SKM-1 (cell line): ENCODE measurements around the gene ECI1.

Experiments
- DNase-seq: peaks from one replicate; lab custom pipeline; 2025; ENCODE audit not compliant: unreplicated experiment; lab: John Stamatoyannopoulos, UW

Gene ECI1, protein sequence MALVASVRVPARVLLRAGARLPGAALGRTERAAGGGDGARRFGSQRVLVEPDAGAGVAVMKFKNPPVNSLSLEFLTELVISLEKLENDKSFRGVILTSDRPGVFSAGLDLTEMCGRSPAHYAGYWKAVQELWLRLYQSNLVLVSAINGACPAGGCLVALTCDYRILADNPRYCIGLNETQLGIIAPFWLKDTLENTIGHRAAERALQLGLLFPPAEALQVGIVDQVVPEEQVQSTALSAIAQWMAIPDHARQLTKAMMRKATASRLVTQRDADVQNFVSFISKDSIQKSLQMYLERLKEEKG

DNA sequence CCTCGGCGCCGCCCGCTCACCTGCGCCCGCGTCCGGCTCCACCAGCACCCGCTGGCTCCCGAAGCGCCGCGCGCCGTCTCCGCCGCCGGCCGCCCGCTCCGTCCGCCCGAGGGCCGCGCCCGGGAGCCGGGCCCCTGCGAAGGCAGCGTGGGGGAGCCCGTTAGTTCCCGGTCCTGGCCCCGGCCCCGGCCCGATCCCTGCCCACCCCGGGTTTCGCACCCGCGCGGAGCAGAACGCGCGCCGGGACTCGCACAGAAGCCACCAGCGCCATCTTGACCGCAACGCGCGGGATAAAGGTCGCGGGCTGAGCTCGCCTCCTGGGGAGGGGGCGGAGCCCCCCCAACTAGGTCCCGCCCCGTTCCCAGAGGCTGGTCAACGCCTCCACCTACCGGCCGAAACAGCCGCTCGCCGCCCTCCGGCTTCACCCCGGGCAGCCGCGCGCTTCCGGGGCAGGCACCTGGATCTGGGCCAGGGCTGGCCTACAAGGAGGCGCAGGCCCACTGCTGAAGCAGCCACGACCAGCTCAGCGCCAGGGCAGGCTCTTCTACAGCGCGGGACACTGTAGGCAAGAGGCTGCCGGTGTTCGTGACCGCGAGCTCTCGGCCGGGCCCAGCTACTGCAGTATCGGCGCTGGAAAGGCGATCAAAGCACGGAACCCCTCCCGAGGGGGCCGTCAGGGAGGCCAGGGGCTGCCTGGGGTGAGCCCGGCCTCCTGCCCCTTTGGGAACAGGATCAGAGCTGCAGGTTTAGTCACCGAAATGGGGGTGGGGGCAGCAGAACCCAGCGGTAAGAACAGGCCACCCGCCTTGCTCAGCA lies at the start of gene ECI1:
Gene ECI1, minus strand, starts transcription at position 292 of the 816 bp plus-strand sequence. Its CDS starts 21 bp downstream, at position 271.
- peak; percentile 85 for DNase-seq

DNA sequence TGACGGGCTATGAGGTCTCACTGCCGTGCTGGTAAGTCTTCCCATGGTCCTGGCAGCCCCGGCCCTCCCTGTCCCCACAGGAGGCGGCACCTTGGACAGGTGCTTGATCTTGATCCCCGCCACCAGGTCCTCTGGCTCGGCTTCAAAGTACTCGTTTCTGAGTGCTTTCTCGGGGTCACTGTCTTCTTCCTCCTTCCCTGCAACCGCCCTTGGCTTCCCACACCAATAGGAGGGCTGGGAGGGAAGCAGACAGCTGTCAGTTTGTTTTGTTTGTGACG lies 48.5 kb upstream of the ECI1 start:
- DNase-seq = no peak

DNA sequence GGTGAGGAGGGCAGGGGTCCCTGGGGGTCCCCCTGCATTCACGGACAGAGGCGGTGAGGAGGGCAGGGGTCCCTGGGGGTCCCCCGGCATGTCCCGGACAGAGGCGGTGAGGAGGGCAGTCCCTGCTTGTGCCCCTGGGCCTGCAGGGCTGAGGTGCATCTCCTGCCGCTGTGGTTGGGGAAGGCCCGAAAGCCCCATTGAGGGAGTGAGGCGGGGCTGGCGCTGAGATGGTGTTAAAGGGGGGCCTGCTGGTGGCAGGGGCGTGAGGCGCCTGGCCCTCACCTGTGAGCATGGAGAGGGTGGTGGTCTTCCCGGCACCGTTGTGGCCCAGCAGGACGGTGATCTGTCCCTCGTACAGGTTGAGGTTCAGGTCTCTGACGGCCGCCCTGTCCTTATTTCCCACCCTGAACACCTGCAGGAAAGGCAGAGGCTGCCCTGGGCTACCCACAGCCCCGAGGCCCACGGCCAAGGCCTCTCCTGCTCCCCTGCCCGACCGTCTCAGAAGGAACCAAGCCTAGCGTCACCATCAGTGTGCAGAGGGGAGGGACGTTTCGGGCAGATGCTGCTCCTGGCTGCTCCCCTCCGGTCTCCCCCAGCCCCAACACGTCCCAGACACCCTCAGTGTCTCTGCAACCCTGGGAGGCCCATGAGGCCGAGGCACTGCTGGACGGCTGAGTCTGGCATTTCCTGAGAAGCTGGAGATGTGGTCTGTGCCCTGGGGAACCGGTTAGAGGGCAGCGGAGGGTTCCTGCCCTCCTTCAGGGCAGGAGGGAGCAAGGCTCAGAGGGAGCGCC lies 47.9 kb upstream of the ECI1 start:
- DNase-seq = no peak

DNA sequence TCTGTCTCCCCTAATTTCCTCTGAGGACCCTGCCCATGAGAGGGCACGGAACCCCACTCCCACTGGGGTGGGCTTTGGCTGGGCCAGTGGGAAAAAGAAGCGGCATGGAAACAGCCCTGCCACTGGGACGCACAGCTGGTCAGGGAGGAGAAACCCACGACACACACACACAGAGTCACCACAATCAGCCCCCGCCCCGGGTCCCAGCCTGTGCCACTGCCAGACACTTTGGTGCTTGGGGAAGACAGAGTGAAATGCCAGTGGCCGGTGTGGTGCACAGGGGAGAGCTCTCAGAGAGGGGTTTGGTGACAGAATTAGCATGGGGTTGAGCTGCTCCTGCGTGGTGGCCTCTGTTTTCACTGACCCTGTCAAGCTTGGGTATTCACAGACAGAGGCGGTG lies 47.2 kb upstream of the ECI1 start:
- DNase-seq = no peak

DNA sequence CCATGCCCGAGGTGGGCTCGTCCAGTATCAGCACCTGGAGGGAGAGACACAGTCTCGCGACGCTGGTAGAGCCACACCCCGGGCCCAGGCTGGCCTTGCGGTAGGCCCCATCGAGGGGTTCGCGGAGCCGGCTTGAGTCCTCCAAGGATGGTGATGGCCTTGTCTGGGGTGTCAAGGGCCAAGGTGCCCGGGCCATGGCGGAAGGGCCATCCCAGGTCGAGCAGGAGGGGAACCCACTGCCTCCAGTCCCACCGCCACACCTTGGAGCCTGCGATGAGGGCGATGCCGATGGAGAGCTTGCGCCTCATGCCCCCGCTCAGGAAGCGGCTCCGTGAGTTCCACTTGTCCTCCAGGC lies 46.1 kb upstream of the ECI1 start:
- DNase-seq = no peak

DNA sequence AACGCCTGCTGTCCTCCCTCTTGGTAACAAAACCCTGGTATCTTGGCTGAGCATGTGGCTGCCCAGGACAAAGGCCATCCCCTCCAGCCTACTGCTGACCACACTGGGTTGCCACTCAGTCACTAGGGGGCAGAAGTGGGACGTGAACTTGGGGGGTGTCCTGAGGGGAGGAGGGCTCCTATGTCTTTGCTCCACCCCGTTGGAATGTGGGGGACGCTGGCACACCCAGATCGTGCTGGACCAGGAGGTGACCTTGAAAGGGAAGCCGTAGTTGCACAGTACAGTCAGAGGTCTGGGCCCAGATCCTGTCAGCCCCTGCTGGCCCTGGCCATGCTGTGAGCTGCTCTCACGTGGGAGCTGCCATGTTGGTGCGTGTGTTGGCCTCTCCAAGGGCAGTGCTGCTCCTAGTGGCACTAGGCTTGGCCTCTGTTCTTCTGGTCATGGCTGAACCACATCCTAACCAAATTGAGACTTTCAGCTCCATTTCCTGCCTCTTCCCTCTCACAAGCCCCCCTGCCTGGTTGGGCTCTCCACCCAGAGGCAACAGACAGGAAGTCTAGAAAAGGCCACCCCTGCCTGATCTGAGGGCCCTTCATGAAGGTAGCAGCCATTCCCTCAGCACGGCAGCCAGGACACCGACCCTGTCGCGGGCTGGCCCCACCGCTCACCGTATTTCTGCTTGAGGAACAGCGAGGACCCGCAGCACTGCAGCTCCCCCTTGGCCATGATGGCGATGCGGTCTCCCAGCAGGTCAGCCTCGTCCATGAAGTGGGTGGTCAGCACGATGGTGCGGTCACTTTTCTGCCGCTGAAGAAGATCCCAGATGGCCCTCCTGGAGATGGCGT lies 45.5 kb upstream of the ECI1 start:
- DNase-seq = no peak

DNA sequence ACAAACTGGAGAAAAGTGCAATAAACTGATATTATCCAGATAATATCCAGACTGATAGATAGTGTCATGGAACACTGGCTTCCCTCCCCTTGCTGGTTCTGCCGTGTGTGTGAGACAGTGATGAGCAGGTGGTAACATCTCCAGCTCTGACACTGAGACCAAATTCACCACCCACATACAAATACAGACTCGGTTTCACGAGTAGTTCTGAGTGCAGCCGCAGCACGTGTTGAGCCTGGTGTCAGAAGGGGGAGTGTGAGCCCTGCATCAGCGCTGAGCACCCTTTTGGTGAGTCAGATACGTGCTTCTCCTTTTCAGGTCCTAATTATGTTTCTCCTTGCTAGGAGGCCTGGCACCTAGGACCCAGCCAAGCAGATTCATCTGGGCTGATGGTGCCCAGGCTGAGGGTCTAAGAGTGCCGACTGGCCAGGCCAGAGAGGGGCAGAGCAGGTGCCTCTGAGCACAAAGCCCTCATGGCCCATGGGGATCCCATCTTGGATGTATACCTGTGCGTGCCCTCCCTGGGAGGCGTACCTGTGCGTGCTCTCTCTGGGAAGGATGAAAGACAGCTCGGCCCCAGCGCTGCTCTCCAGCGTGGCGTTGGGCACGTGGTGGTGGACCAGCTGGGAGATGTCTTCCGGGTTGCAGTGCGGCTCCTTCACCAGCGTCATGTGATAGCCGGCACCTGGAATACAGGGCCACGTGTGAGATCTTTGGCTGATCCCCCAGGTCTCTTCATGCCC lies 43.8 kb upstream of the ECI1 start:
- no peak for DNase-seq

DNA sequence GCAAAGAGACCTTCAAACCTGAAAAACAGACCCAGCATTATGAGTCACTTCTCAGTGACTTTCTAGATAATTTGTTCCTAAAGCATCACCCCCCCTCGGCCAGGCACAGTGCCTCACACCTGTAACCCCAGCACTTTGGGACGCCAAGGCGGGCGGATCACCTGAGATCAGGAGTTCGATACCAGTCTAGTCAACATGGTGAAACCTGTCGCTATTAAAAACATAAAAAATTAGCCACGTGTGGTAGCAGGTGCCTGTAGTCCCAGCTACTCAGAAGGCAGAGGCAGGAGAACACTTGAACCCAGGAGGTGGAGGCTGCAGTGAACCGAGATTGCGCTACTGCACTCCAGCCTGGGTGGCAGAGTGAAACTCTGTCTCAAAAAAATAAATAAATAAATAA lies 40.8 kb upstream of the ECI1 start:
- no peak for DNase-seq

DNA sequence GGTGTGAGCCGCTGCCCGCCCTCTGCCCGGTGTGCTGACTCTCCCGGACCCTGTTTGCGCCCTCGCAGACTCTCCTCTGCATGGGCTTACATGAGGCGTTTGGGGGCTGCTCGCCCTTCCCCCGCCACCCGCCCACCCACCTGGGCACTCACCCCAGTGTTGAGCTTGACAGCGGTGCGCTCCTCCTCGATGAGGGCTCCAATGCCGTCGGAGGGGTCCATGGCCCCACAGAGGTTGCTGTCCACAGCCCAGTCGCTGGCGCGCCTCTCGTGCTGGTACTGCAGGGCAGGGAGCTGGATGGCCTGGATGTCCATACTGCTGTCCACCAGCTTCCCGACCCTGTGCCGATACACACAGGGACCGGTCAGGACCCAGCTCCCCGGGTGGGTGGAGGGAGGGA lies 37.9 kb upstream of the ECI1 start:
- DNase-seq = no peak

DNA sequence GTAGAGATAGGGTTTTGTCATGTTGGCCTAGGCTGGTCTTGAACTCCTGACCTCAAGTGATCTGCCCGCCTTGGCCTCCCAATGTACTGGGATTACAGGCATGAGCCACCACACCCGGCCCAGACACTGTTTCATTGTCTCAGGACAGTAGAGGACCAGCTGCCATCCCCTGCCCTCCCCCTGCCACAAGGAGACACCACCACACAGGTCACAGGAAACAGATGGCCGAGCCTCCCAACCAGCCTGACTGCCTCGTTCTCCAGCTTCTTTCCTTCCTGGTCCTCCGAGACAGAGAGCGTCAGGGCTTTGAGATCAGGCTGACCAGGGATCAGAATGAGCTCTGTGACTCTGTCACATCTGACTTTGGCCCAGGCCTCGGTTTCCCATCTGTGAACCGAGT lies 37.3 kb upstream of the ECI1 start:
- DNase-seq = no peak

DNA sequence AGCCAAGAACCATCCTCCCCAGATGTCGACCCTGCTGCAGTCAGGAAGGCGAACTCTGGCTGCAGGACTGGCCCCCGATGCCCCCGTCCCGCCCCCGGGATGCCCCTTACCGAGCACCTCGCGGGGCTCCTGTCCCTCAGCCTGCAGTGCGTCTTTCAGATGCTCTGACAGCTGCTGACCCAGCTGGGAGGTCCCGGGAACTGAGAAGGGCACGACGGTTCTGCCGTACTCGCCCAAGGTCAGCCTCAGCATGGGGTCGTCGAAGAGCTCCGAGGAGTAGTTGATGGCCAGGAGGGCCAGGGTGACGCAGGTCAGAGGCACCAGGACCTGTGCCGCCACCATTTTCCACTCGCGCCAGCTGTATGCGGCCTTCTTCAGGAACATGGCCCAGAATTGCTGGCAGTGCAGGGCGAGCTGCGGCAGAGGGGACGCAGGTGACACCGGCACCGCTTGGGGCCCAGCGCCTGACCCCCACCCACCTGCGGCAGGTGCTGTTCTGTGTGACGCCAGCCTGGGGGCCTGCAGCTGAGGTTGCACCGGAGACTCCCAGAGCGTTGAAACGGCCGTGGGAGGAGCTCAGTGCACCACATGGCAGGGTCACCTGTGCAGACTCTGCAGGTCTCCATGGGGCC lies 36.6 kb upstream of the ECI1 start:
- no peak for DNase-seq

DNA sequence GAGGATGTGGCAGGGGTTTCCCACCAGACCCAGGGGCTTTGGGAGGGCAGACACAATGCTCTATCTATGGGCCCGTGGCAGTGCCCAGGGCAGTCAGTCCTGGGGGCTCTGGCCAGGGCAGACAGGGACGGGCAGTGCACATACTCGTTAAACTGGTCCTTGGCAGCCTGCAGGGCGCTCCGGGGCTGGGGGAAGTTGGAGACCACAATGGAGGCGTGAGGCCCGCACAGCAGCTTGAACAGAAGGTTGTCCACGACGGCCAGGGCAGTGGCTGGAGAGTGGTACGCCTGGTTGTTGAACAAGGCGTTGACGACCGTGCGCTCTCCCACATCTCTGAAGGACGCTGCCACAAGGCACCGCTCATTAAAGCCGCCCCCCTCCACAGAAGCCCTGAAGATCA lies 35.2 kb upstream of the ECI1 start:
- no peak for DNase-seq

DNA sequence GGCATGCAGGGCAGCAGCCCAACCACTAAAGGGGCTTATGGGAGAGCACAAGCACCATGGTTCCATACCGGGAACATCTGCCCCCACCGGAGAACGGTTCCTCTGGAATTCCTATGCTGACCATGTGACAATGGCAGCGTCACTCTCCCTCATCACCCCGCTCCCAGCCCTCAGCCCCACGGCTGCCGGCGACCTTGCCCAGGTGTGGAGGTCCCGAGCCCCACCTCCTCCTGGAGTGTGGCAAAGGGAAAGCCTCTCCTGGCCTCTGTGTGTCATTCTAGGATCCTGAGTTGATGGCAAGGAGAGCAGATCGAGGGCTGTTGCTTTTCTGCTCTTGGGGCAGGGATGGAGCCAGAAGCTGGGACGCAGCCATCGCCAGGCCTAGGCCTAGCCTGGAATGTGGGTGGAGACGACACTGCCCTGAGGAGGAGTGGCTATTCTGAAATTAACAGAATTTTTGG lies 34.4 kb upstream of the ECI1 start:
- no peak for DNase-seq

DNA sequence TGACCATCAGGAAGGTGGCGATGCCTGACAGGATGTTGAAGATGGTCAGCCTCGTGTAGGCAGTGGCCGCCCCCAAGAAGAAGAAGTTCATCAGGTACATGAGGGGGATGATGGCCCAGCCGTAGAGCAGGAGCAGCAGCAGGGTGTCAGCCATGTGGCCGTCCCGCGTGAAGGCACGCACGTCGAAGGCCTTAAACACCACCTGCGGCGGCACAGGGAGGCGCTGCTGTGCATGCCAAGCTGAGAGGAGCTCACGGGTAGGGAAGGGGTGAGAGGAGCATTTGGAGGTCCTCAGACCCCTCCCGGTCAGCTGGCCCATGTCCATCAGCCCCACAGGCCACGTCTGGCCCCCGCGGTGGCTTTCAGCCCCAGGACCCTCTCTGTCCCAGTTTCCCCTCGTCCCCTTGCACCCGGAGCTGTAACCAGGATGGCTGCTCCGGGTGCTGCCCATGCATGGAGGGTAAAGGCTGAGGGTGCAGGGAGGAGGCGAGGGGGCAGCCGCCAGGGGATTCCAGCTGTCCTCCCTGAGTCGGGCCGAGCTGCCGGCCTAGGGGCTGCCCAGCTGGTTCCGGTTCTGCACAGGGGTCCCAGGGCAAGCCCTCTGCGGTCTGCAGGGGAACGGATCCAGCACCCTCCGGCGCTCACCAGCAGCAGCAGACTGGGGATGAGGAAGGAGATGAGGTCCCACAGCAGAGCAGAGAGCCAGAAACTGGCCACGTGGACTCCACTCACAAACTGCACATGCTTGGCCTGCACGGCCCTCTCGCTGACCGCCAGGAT lies 33.6 kb upstream of the ECI1 start:
- no peak for DNase-seq

DNA sequence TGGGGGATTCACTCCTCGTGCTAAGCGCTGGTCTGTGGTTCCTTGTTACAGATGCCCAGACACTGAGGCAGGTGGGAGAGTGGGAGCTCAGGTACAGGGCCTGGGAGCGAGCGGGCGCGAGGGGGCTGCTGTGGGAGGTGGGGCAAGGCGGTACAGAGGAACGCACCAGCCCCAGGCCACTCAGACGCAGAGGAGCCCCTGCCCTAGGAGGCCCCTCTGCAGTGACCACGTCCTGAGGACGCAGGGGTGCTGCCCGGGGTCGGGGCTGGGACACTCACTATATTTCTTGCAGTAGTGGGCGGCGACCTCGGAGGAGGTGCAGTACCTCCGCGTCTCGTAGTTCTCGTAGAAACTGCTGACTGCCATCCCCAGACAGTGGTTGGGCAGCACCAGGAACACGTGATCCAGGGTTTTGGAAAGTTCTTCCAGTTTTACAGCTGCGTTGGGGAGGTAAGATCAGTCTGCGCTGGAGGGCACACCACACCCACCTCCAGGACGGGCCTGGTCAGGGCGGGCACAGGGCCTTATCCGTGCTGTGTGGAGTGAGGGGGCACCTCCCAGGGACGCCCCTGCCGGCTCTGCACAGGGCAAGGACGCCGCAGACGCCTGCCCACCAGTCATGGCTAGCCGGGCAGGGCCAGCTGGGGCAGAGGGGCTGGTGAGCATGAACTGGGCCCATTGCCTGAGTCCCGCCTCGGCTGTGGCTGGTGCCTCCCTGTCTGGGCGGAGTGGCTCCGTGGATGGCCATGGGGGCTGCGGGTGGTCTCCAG lies 32.8 kb upstream of the ECI1 start:
- DNase-seq = no peak

DNA sequence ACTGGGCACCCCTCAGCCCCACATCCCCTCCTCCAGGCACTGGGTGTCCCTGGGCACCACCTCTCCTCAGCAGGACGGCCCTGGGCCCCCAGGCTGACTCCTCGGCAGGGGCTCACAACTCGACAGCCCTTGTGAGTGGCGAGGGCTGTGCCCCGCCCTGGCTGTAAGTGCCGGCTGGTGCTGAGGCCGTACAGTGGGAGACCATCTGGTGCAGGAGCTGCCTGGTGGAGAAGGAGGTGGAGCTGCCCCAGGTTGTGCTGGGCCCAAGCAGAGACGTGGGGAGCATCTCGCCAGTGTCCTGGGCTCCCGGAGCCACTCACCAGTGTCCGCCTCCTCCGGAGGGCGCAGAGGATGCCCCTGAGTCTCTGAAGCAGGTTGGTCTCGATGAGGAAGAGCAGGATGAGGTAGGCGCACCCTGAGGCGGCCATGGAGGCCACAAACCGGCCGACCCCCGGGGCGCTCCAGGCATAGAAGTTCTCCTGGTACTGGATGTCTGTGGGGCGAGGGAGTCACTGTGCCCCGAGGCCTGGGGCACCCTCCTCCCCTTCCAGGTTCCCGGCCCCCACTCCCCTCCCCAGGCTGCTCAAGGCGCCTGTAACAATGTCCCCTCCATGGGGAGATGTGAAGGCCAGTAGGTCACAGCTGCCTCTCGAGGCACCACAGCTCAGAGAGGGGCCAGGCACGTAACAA lies 31.6 kb upstream of the ECI1 start:
- no peak for DNase-seq

DNA sequence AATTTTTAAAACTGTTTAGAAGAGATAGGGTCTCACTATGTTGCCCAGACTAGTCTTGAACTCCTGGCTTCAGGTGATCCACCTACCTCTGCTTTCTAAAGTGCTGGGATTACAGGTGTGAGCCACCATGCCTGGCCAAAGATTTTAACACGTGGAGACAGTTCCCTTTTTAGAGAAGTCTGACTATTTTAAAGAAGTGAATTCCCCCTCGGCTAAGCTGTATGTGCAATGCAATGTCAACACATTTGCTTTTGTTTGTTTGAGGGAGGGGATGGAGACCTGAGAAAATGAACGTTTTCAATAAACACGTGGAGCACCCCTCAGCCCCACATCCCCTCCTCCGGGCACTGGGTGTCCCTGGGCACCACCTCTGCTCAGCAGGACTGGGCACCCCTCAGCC lies 30.9 kb upstream of the ECI1 start:
- DNase-seq = no peak

DNA sequence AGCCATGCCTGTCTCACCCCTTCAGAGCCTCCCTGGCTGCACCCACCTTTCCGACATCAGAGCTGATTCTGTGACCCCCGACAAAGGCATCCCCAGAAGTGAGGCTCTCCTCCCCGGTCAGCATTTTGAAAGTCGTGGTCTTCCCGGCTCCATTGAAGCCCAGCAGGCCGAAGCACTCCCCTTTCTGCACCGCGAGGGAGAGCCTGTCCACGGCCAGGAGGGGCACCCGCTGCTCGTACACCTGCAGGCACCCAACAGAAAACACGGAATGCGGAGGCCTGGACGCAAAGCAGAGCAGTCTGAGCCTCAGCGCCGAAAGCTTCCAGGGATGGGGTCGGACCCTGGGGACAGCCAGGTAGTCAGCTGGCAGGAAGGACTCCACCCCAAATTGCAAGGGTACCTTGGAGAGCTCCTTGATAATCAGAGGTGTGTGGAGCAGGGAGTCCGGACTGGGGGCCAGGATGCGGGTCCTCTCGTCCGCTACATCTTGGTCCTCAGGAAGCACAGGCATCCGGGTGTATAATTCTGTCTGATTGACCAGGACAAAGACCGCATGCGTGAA lies 29.7 kb upstream of the ECI1 start:
- no peak for DNase-seq
